Liver (tissue), 9 donors: Measurements from ENCODE around the gene APOBEC3H. TPM values are rescaled to one million over a fixed set of nuclear protein-coding genes. Genes with fewer than 3 reads are reported as not detected.

Experiments used
- DNase-seq: peaks from one replicate; pipeline ENCODE4 v3.0.0-alpha.2; 2017; ENCODE audit warnings: low spot score
- H3K27ac ChIP-seq, 2 donors: one replicate each; pipeline ENCODE4 v1.7.0; 2013; ENCODE audit warnings: inconsistent platforms in 2 of 2, low read length in 2 of 2, control low read depth in 1 of 2, low read depth in 1 of 2, mild to moderate bottlenecking in 1 of 2
- H3K27me3 ChIP-seq, 4 donors: one replicate each; pipeline versions ENCODE4 v1.6.1 to v1.7.0; 2013; ENCODE audit warnings: low read length in 3 of 4, inconsistent platforms in 1 of 4, mild to moderate bottlenecking in 1 of 4, moderate library complexity in 1 of 4; ENCODE audit not compliant: control insufficient read depth in 4 of 4, insufficient read depth in 4 of 4
- H3K36me3 ChIP-seq, 4 donors: one replicate each; pipeline versions ENCODE4 v1.6.1 to v1.7.0; 2013; ENCODE audit warnings: low read length in 3 of 4, mild to moderate bottlenecking in 3 of 4, low read depth in 1 of 4, moderate library complexity in 1 of 4; ENCODE audit not compliant: control insufficient read depth in 4 of 4, insufficient read depth in 3 of 4
- H3K4me1 ChIP-seq, 4 donors: one replicate each; pipeline versions ENCODE4 v1.6.1 to v1.7.0; 2013; ENCODE audit warnings: low read length in 3 of 4, mild to moderate bottlenecking in 3 of 4, moderate library complexity in 1 of 4; ENCODE audit not compliant: control insufficient read depth in 4 of 4, insufficient read depth in 4 of 4
- H3K4me3 ChIP-seq, 3 donors: one replicate each; pipeline versions ENCODE4 v1.6.1 to v1.7.0; 2013; ENCODE audit warnings: low read length in 3 of 3, control low read depth in 1 of 3, low read depth in 1 of 3, mild to moderate bottlenecking in 1 of 3
- H3K9ac ChIP-seq, 2 donors: one replicate each; pipeline ENCODE4 v1.7.0; 2013; ENCODE audit warnings: low read length in 2 of 2, mild to moderate bottlenecking in 2 of 2, moderate library complexity in 2 of 2, control low read depth in 1 of 2, low read depth in 1 of 2
- H3K9me3 ChIP-seq, 4 donors: one replicate each; pipeline versions ENCODE4 v1.6.1 to v1.7.0; 2013; ENCODE audit warnings: low read length in 3 of 4; ENCODE audit not compliant: control insufficient read depth in 4 of 4
- ATF3 ChIP-seq: IDR thresholded peaks from 2 replicates; pipeline ENCODE4 v1.6.1; 2016; ENCODE audit warnings: antibody characterized with exemption
- CTCF ChIP-seq: fragments of 150-350 bp; IDR thresholded peaks from 2 replicates; pipeline ENCODE4 v1.5.1; 2017; ENCODE audit warnings: improper control_type of control experiment, low read depth, low read length; ENCODE audit not compliant: missing input control
- EGR1 ChIP-seq, 2 donors: IDR thresholded peaks; 2 replicates each; pipeline ENCODE4 v1.6.1; 2016 to 2018; ENCODE audit warnings: antibody characterized with exemption in 2 of 2, low read depth in 2 of 2
- FOXA1 ChIP-seq: IDR thresholded peaks from 2 replicates; pipeline ENCODE4 v1.6.1; 2016; ENCODE audit warnings: antibody characterized with exemption
- FOXA2 ChIP-seq: IDR thresholded peaks from 2 replicates; pipeline ENCODE4 v1.6.1; 2016; ENCODE audit warnings: antibody characterized with exemption
- GABPA ChIP-seq, 2 donors: IDR thresholded peaks in 1 of 2; conservative IDR thresholded peaks in 1 of 2; 2 replicates each; pipeline ENCODE4 v1.6.1; 2016; ENCODE audit warnings: antibody characterized with exemption in 2 of 2, mild to moderate bottlenecking in 1 of 2, moderate library complexity in 1 of 2
- HNF4A ChIP-seq, 2 donors: conservative IDR thresholded peaks; 2 replicates each; pipeline ENCODE4 v1.6.1; 2016; ENCODE audit warnings: antibody characterized with exemption in 2 of 2, mild to moderate bottlenecking in 2 of 2
- HNF4G ChIP-seq: IDR thresholded peaks from 2 replicates; pipeline ENCODE4 v1.6.1; 2016; ENCODE audit warnings: antibody characterized with exemption
- JUND ChIP-seq, 2 donors: IDR thresholded peaks; 2 replicates each; pipeline ENCODE4 v1.6.1; 2016; ENCODE audit warnings: antibody characterized with exemption in 2 of 2
- MAX ChIP-seq: IDR thresholded peaks from 2 replicates; pipeline ENCODE4 v1.6.1; 2016; ENCODE audit warnings: antibody characterized with exemption
- NR2F2 ChIP-seq: IDR thresholded peaks from 2 replicates; pipeline ENCODE4 v1.6.1; 2016; ENCODE audit warnings: antibody characterized with exemption
- RAD21 ChIP-seq, 2 donors: IDR thresholded peaks; 2 replicates each; pipeline ENCODE4 v1.6.1; 2016; ENCODE audit warnings: antibody characterized with exemption in 2 of 2, mild to moderate bottlenecking in 2 of 2
- SP1 ChIP-seq: IDR thresholded peaks from 2 replicates; pipeline ENCODE4 v1.6.1; 2018; ENCODE audit warnings: antibody characterized with exemption, mild to moderate bottlenecking
- TAF1 ChIP-seq: conservative IDR thresholded peaks from 2 replicates; pipeline ENCODE4 v1.6.1; 2016; ENCODE audit warnings: antibody characterized with exemption, mild to moderate bottlenecking
- YY1 ChIP-seq: IDR thresholded peaks from 2 replicates; pipeline ENCODE4 v1.6.1; 2016; ENCODE audit warnings: antibody characterized with exemption, mild to moderate bottlenecking
- ZBTB33 ChIP-seq: IDR thresholded peaks from 2 replicates; pipeline ENCODE4 v1.6.1; 2016; ENCODE audit warnings: antibody characterized with exemption
- WGBS: extraction: QIAGEN DNeasy Blood & Tissue Kit; methylation state at CpG from one replicate; pipeline ENCODE4 v1.1.7; 2013; 5-methylcytosine and 5-hydroxymethylcytosine counted together
- polyA plus RNA-seq, 2 donors: library from polyadenylated mRNA; stranded (reverse) in 1 of 2; unstranded in 1 of 2; fragments of 200-250 nt in 1 of 2; fragments of >200 nt in 1 of 2; fragmentation: Nextera tagmentation in 1 of 2; extraction: Ambion mirVana in 1 of 2; gene quantifications; one replicate each; pipeline versions ENCODE4 v1.2.1 to v1.2.3, GENCODE V29; 2013 to 2015
- total RNA-seq, 2 donors: library from RNA; depleted of rRNA; stranded (reverse); fragments of >200 nt; gene quantifications; one replicate each; pipeline ENCODE4 v1.2.3, GENCODE V29; 2014
- TF ChIP-seq, protein P1 (sequence below): IDR thresholded peaks from 2 replicates; pipeline ENCODE4 v1.6.1; 2016; ENCODE audit warnings: antibody characterized with exemption, mild to moderate bottlenecking
- donor health status: healthy.
- donor health status: healthy.
- donor health status: healthy.
- donor health status: healthy.
- donor health status: healthy.

APOBEC3H gene
- total and polyA plus RNA-seq, 4 donors, result 0.25 TPM; not detected in 3

GRCh38 chr22:39133871-39134270 is 36.8 kb downstream of the APOBEC3H start:
- no peak overlapping the region for H3K27ac ChIP-seq
- peaks cover 0 to 3% (median 1%) of the 10 kb centered on the region in 4 donors for H3K36me3 ChIP-seq
- no peak overlapping the region for H3K9ac ChIP-seq
- no peaks in the 10 kb centered on the region for H3K9me3 ChIP-seq
- no peaks in the 10 kb centered on the region for H3K27me3 ChIP-seq
- 95% methylated on average over 17 of the region's 17 CpGs for WGBS
- no peak overlapping the region for H3K4me3 ChIP-seq
- DNase-seq, result no peak
- H3K4me1 ChIP-seq, result peaks cover 0 to 6% (median 0%) of the 10 kb centered on the region in 4 donors
- TF ChIP-seq SP1 (no peak), GABPA (IDR thresholded peaks at IDR 0.05 in 1 of 2, conservative IDR thresholded peaks at IDR 0.05 in 1 of 2) (no peak), HNF4G (no peak), EGR1 (IDR thresholded peaks at IDR 0.05; ENCODE audit: low read depth in 2 of 2) (no peak), HNF4A (conservative IDR thresholded peaks at IDR 0.05) (no peak)
- TF ChIP-seq, protein P1, sequence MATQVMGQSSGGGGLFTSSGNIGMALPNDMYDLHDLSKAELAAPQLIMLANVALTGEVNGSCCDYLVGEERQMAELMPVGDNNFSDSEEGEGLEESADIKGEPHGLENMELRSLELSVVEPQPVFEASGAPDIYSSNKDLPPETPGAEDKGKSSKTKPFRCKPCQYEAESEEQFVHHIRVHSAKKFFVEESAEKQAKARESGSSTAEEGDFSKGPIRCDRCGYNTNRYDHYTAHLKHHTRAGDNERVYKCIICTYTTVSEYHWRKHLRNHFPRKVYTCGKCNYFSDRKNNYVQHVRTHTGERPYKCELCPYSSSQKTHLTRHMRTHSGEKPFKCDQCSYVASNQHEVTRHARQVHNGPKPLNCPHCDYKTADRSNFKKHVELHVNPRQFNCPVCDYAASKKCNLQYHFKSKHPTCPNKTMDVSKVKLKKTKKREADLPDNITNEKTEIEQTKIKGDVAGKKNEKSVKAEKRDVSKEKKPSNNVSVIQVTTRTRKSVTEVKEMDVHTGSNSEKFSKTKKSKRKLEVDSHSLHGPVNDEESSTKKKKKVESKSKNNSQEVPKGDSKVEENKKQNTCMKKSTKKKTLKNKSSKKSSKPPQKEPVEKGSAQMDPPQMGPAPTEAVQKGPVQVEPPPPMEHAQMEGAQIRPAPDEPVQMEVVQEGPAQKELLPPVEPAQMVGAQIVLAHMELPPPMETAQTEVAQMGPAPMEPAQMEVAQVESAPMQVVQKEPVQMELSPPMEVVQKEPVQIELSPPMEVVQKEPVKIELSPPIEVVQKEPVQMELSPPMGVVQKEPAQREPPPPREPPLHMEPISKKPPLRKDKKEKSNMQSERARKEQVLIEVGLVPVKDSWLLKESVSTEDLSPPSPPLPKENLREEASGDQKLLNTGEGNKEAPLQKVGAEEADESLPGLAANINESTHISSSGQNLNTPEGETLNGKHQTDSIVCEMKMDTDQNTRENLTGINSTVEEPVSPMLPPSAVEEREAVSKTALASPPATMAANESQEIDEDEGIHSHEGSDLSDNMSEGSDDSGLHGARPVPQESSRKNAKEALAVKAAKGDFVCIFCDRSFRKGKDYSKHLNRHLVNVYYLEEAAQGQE, result no peak

DNA sequence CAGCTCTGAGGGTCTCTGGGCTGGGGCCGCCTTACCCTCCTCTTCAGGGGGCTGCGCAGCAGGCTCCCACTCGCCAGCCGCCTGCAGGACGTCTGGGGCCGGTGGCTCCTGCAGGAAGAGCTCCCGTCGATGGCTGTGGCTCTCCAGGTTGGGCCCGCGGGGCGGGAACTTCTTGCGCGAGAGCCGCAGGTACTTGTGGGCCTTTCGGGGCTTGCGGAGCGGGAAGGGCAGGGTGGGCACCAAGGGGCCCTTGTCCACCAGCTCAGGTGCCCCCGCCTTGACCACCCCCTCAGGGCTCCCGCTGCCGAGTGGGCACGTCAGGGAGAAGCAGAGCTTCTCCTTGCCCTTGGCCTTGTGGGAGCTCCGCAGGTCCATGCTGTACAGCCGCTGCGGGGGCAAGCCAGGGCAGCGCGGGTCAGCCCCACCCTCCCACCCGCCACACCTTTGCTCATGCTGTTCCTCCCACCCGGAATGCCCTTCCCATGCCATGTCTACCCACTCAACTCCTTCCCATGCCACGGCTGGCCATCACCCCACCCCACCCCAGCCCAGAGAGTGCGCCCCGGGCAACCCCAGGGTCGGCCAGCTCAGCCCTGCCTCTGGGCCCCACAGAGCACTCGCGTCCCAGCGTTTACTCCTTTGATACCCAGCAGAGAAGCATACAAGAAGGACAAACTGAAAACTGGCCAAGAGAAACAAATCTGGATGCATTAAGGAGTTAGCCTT is 37.5 kb downstream of the APOBEC3H start:
- TF ChIP-seq RAD21 (IDR thresholded peaks at IDR 0.05) (no peak), NR2F2 (no peak), ZBTB33 (no peak), FOXA1 (no peak), GABPA (IDR thresholded peaks at IDR 0.05 in 1 of 2, conservative IDR thresholded peaks at IDR 0.05 in 1 of 2) (no peak), FOXA2 (no peak), HNF4A (conservative IDR thresholded peaks at IDR 0.05) (no peak), CTCF (no peak), JUND (IDR thresholded peaks at IDR 0.05) (no peak), TAF1 (no peak), YY1 (no peak), MAX (no peak), HNF4G (no peak), ATF3 (no peak), SP1 (no peak)
- TF ChIP-seq, protein P1, result no peak
- no peak for DNase-seq
- WGBS, result 95% methylated on average over 35 of the region's 35 CpGs

More for the DNA sequence above, 37.5 kb downstream of the APOBEC3H start:
- peaks cover 0 to 3% (median 1%) of the 10 kb centered on the region in 4 donors for H3K36me3 ChIP-seq
- peaks cover 0 to 6% (median 0%) of the 10 kb centered on the region in 4 donors for H3K4me1 ChIP-seq
- no peak overlapping the region for H3K27ac ChIP-seq
- no peaks in the 10 kb centered on the region for H3K27me3 ChIP-seq
- H3K4me3 ChIP-seq, result no peak overlapping the region
- H3K9me3 ChIP-seq, result no peaks in the 10 kb centered on the region
- no peak overlapping the region for H3K9ac ChIP-seq
